Liver (tissue), 9 donors: Measurements from ENCODE around the gene DEFB121. TPM values are rescaled to one million over a fixed set of nuclear protein-coding genes. Genes with fewer than 3 reads are reported as not detected.

Source experiments
- DNase-seq: peaks from one replicate; pipeline ENCODE4 v3.0.0-alpha.2; 2017; ENCODE audit warnings: low spot score
- H3K27ac ChIP-seq, 2 donors: one replicate each; pipeline ENCODE4 v1.7.0; 2013; ENCODE audit warnings: inconsistent platforms in 2 of 2, low read length in 2 of 2, control low read depth in 1 of 2, low read depth in 1 of 2, mild to moderate bottlenecking in 1 of 2
- H3K27me3 ChIP-seq, 4 donors: one replicate each; pipeline versions ENCODE4 v1.6.1 to v1.7.0; 2013; ENCODE audit warnings: low read length in 3 of 4, inconsistent platforms in 1 of 4, mild to moderate bottlenecking in 1 of 4, moderate library complexity in 1 of 4; ENCODE audit not compliant: control insufficient read depth in 4 of 4, insufficient read depth in 4 of 4
- H3K36me3 ChIP-seq, 4 donors: one replicate each; pipeline versions ENCODE4 v1.6.1 to v1.7.0; 2013; ENCODE audit warnings: low read length in 3 of 4, mild to moderate bottlenecking in 3 of 4, low read depth in 1 of 4, moderate library complexity in 1 of 4; ENCODE audit not compliant: control insufficient read depth in 4 of 4, insufficient read depth in 3 of 4
- H3K4me1 ChIP-seq, 4 donors: one replicate each; pipeline versions ENCODE4 v1.6.1 to v1.7.0; 2013; ENCODE audit warnings: low read length in 3 of 4, mild to moderate bottlenecking in 3 of 4, moderate library complexity in 1 of 4; ENCODE audit not compliant: control insufficient read depth in 4 of 4, insufficient read depth in 4 of 4
- H3K4me3 ChIP-seq, 3 donors: one replicate each; pipeline versions ENCODE4 v1.6.1 to v1.7.0; 2013; ENCODE audit warnings: low read length in 3 of 3, control low read depth in 1 of 3, low read depth in 1 of 3, mild to moderate bottlenecking in 1 of 3
- H3K9ac ChIP-seq, 2 donors: one replicate each; pipeline ENCODE4 v1.7.0; 2013; ENCODE audit warnings: low read length in 2 of 2, mild to moderate bottlenecking in 2 of 2, moderate library complexity in 2 of 2, control low read depth in 1 of 2, low read depth in 1 of 2
- H3K9me3 ChIP-seq, 4 donors: one replicate each; pipeline versions ENCODE4 v1.6.1 to v1.7.0; 2013; ENCODE audit warnings: low read length in 3 of 4; ENCODE audit not compliant: control insufficient read depth in 4 of 4
- ATF3 ChIP-seq: IDR thresholded peaks from 2 replicates; pipeline ENCODE4 v1.6.1; 2016; ENCODE audit warnings: antibody characterized with exemption
- CTCF ChIP-seq: fragments of 150-350 bp; IDR thresholded peaks from 2 replicates; pipeline ENCODE4 v1.5.1; 2017; ENCODE audit warnings: improper control_type of control experiment, low read depth, low read length; ENCODE audit not compliant: missing input control
- EGR1 ChIP-seq, 2 donors: IDR thresholded peaks; 2 replicates each; pipeline ENCODE4 v1.6.1; 2016 to 2018; ENCODE audit warnings: antibody characterized with exemption in 2 of 2, low read depth in 2 of 2
- FOXA1 ChIP-seq: IDR thresholded peaks from 2 replicates; pipeline ENCODE4 v1.6.1; 2016; ENCODE audit warnings: antibody characterized with exemption
- GABPA ChIP-seq, 2 donors: IDR thresholded peaks in 1 of 2; conservative IDR thresholded peaks in 1 of 2; 2 replicates each; pipeline ENCODE4 v1.6.1; 2016; ENCODE audit warnings: antibody characterized with exemption in 2 of 2, mild to moderate bottlenecking in 1 of 2, moderate library complexity in 1 of 2
- HNF4A ChIP-seq, 2 donors: conservative IDR thresholded peaks; 2 replicates each; pipeline ENCODE4 v1.6.1; 2016; ENCODE audit warnings: antibody characterized with exemption in 2 of 2, mild to moderate bottlenecking in 2 of 2
- HNF4G ChIP-seq: IDR thresholded peaks from 2 replicates; pipeline ENCODE4 v1.6.1; 2016; ENCODE audit warnings: antibody characterized with exemption
- MAX ChIP-seq: IDR thresholded peaks from 2 replicates; pipeline ENCODE4 v1.6.1; 2016; ENCODE audit warnings: antibody characterized with exemption
- RAD21 ChIP-seq, 2 donors: IDR thresholded peaks; 2 replicates each; pipeline ENCODE4 v1.6.1; 2016; ENCODE audit warnings: antibody characterized with exemption in 2 of 2, mild to moderate bottlenecking in 2 of 2
- RXRA ChIP-seq, 2 donors: IDR thresholded peaks; 2 replicates each; pipeline ENCODE4 v1.6.1; 2017 to 2018; ENCODE audit warnings: antibody characterized with exemption in 2 of 2, mild to moderate bottlenecking in 1 of 2
- TAF1 ChIP-seq: conservative IDR thresholded peaks from 2 replicates; pipeline ENCODE4 v1.6.1; 2016; ENCODE audit warnings: antibody characterized with exemption, mild to moderate bottlenecking
- YY1 ChIP-seq: IDR thresholded peaks from 2 replicates; pipeline ENCODE4 v1.6.1; 2016; ENCODE audit warnings: antibody characterized with exemption, mild to moderate bottlenecking
- WGBS: extraction: QIAGEN DNeasy Blood & Tissue Kit; methylation state at CpG from one replicate; pipeline ENCODE4 v1.1.7; 2013; 5-methylcytosine and 5-hydroxymethylcytosine counted together
- polyA plus RNA-seq, 2 donors: library from polyadenylated mRNA; stranded (reverse) in 1 of 2; unstranded in 1 of 2; fragments of 200-250 nt in 1 of 2; fragments of >200 nt in 1 of 2; fragmentation: Nextera tagmentation in 1 of 2; extraction: Ambion mirVana in 1 of 2; gene quantifications; one replicate each; pipeline versions ENCODE4 v1.2.1 to v1.2.3, GENCODE V29; 2013 to 2015
- total RNA-seq, 2 donors: library from RNA; depleted of rRNA; stranded (reverse); fragments of >200 nt; gene quantifications; one replicate each; pipeline ENCODE4 v1.2.3, GENCODE V29; 2014
- donor health status: healthy.
- donor health status: healthy.
- donor health status: healthy.
- donor health status: healthy.
- donor health status: healthy.

The DEFB121 gene
- total and polyA plus RNA-seq, 4 donors, result not detected

GRCh38 chr20:31425797-31426196 lies 19.8 kb upstream of the DEFB121 start:
- DNase-seq, result no peak
- Histone ChIP-seq H3K27me3 (no peaks in the 10 kb centered on the region), H3K9me3 (no peaks in the 10 kb centered on the region), H3K27ac (no peak overlapping the region), H3K9ac (no peak overlapping the region), H3K4me3 (no peak overlapping the region), H3K4me1 (no peaks in the 10 kb centered on the region), H3K36me3 (no peaks in the 10 kb centered on the region)
- TF ChIP-seq FOXA1 (no peak), EGR1 (IDR thresholded peaks at IDR 0.05; ENCODE audit: low read depth in 2 of 2) (no peak), HNF4G (no peak)

- Histone ChIP-seq H3K9ac (no peak overlapping the region), H3K9me3 (no peaks in the 10 kb centered on the region), H3K4me1 (no peaks in the 10 kb centered on the region), H3K27ac (no peak overlapping the region), H3K27me3 (no peaks in the 10 kb centered on the region), H3K36me3 (no peaks in the 10 kb centered on the region), H3K4me3 (no peak overlapping the region)
- TF ChIP-seq TAF1 (no peak), RAD21 (IDR thresholded peaks at IDR 0.05) (no peak), HNF4A (conservative IDR thresholded peaks at IDR 0.05) (no peak), ATF3 (no peak)
- no peak for DNase-seq
- 74% methylated on average over 7 of the region's 7 CpGs for WGBS
Observed at GRCh38 chr20:31418307-31418706, 12.3 kb upstream of the DEFB121 start.

GRCh38 chr20:31415653-31416052 lies 9.6 kb upstream of the DEFB121 start:
- no peaks in the 10 kb centered on the region for H3K9me3 ChIP-seq
- H3K36me3 ChIP-seq, result no peaks in the 10 kb centered on the region
- TF ChIP-seq RXRA (IDR thresholded peaks at IDR 0.05) (no peak), ATF3 (no peak), GABPA (IDR thresholded peaks at IDR 0.05 in 1 of 2, conservative IDR thresholded peaks at IDR 0.05 in 1 of 2) (no peak), EGR1 (IDR thresholded peaks at IDR 0.05; ENCODE audit: low read depth in 2 of 2) (no peak), YY1 (no peak), HNF4A (conservative IDR thresholded peaks at IDR 0.05) (no peak), MAX (no peak), CTCF (no peak)
- H3K27ac ChIP-seq, result no peak overlapping the region
- 78% methylated on average over 2 of the region's 2 CpGs for WGBS
- no peak overlapping the region for H3K4me3 ChIP-seq
- H3K9ac ChIP-seq, result no peak overlapping the region
- DNase-seq, result no peak
- H3K27me3 ChIP-seq, result no peaks in the 10 kb centered on the region
- H3K4me1 ChIP-seq, result no peaks in the 10 kb centered on the region
